ENCODE measurements around the gene THRAP3.
A peak's percentile ranks its signal among the peaks of the same experiment; 100 is the strongest.

The THRAP3 gene

GRCh38 chr1:36324353-36324703, 100.1 kb downstream of the THRAP3 start:
- no peak for DNase-seq (ENCODE audit: low read depth)

GRCh38 chr1:36326499-36326898, 102.3 kb downstream of the THRAP3 start:
- no peak for DNase-seq (ENCODE audit: low read depth)

GRCh38 chr1:36327421-36328087, 103.3 kb downstream of the THRAP3 start:
- DNase-seq (ENCODE audit: low read depth), result no peak

GRCh38 chr1:36328088-36328480, 103.8 kb downstream of the THRAP3 start:
- DNase-seq (ENCODE audit: low read depth), result no peak

GRCh38 chr1:36328713-36329112, 104.5 kb downstream of the THRAP3 start:
- DNase-seq (ENCODE audit: low read depth), result no peak

- no peak for DNase-seq (ENCODE audit: low read depth)
These were observed 105.6 kb downstream of the THRAP3 start for GRCh38 chr1:36329817-36330216.

- peak; percentile 50 for DNase-seq (ENCODE audit: low read depth)
These were observed 106.7 kb downstream of the THRAP3 start for GRCh38 chr1:36330940-36331339.

- DNase-seq (ENCODE audit: low read depth), result no peak
These were observed 113.6 kb downstream of the THRAP3 start for GRCh38 chr1:36337830-36338229.

- no peak for DNase-seq (ENCODE audit: low read depth)
These were observed 115.0 kb downstream of the THRAP3 start for GRCh38 chr1:36339215-36339614.

GRCh38 chr1:36339615-36340014, 115.4 kb downstream of the THRAP3 start:
- no peak for DNase-seq (ENCODE audit: low read depth)

- no peak for DNase-seq (ENCODE audit: low read depth)
These were observed 117.5 kb downstream of the THRAP3 start for GRCh38 chr1:36341626-36342320.

GRCh38 chr1:36342426-36343185, 118.4 kb downstream of the THRAP3 start:
- DNase-seq (ENCODE audit: low read depth), result peak; percentile 58

- DNase-seq (ENCODE audit: low read depth), result peak; percentile 44
These were observed 119.6 kb downstream of the THRAP3 start for GRCh38 chr1:36343651-36344394.

GRCh38 chr1:36344395-36344680, 120.1 kb downstream of the THRAP3 start:
- DNase-seq (ENCODE audit: low read depth), result no peak

- no peak for DNase-seq (ENCODE audit: low read depth)
These were observed 121.1 kb downstream of the THRAP3 start for GRCh38 chr1:36345353-36345752.

- no peak for DNase-seq (ENCODE audit: low read depth)
These were observed 122.6 kb downstream of the THRAP3 start for GRCh38 chr1:36346741-36347370.

GRCh38 chr1:36349241-36349671, 125.0 kb downstream of the THRAP3 start:
- no peak for DNase-seq (ENCODE audit: low read depth)

- peak; percentile 55 for DNase-seq (ENCODE audit: low read depth)
These were observed 125.6 kb downstream of the THRAP3 start for GRCh38 chr1:36349839-36350238.

GRCh38 chr1:36350659-36351226, 126.5 kb downstream of the THRAP3 start:
- DNase-seq (ENCODE audit: low read depth), result peak; percentile 84

- DNase-seq (ENCODE audit: low read depth), result peak; percentile 84
These were observed 127.2 kb downstream of the THRAP3 start for GRCh38 chr1:36351227-36351977.
